Heart right ventricle (tissue), 16 donors: Measurements from ENCODE around the gene RPL36AL. TPM values are rescaled to one million over a fixed set of nuclear protein-coding genes. Genes with fewer than 3 reads are reported as not detected.

Source experiments
- ATAC-seq, 8 donors: fragments of 200-7000 bp; cut with Tn5 transposase; one replicate each; pipeline ENCODE4 v1.9.1; 2020; ENCODE audit warnings: mild to moderate bottlenecking in 8 of 8, moderate library complexity in 8 of 8, moderate number of reproducible peaks in 1 of 8
- DNase-seq, 2 donors: peaks; one replicate each; pipeline ENCODE4 v3.0.0-alpha.2; 2020
- H3K27ac ChIP-seq, 10 donors: fragments of 200-600 bp; sonication (generic) in 2 of 10; one replicate each; pipeline versions ENCODE4 v1.5.0 to v1.8.0; 2020 to 2022; ENCODE audit warnings: mild to moderate bottlenecking in 3 of 10
- H3K27me3 ChIP-seq, 7 donors: fragments of 200-600 bp; one replicate each; pipeline ENCODE4 v1.8.0; 2021 to 2022; ENCODE audit warnings: mild to moderate bottlenecking in 2 of 7
- H3K36me3 ChIP-seq, 9 donors: fragments of 200-600 bp; sonication (generic) in 1 of 9; one replicate each; pipeline versions ENCODE4 v1.5.0 to v1.8.0; 2020 to 2022; ENCODE audit warnings: mild to moderate bottlenecking in 2 of 9
- H3K4me1 ChIP-seq, 9 donors: fragments of 200-600 bp; sonication (generic) in 1 of 9; one replicate each; pipeline versions ENCODE4 v1.5.0 to v1.8.0; 2020 to 2022; ENCODE audit warnings: mild to moderate bottlenecking in 4 of 9
- H3K4me3 ChIP-seq, 10 donors: fragments of 200-600 bp; sonication (generic) in 2 of 10; one replicate each; pipeline versions ENCODE4 v1.5.0 to v1.8.0; 2020 to 2022; ENCODE audit warnings: mild to moderate bottlenecking in 7 of 10, moderate library complexity in 2 of 10
- H3K9me3 ChIP-seq, 11 donors: fragments of 200-600 bp in 10 of 11; sonication (generic) in 2 of 11; one replicate each; pipeline versions ENCODE4 v1.5.0 to v1.8.0; 2013 to 2022; ENCODE audit warnings: mild to moderate bottlenecking in 2 of 11, control low read depth in 1 of 11, moderate library complexity in 1 of 11
- WGBS, 2 donors: extraction: QIAGEN DNeasy Blood & Tissue Kit; methylation state at CpG; one replicate each; pipeline ENCODE4 v1.1.7; 2013; ENCODE audit warnings: inconsistent platforms in 1 of 2; 5-methylcytosine and 5-hydroxymethylcytosine counted together
- intact Hi-C, 10 donors: fragments of 100-400 bp; cut with DNase I; formaldehyde crosslinking; loops; one replicate each; pipeline versions ENCODE4 v1.11.1 to v1.14.2; 2022
- polyA plus RNA-seq, 2 donors: library from polyadenylated mRNA; stranded (reverse); fragments of 200-250 nt; gene quantifications; one replicate each; pipeline ENCODE4 v1.2.3, GENCODE V29; 2013
- total RNA-seq, 10 donors: library from RNA; stranded (reverse); fragmentation: NEBNext Ultra II Directional in 3 of 10; extraction: Animal tissue kit (Norgen Biotek cat#: 25700) in 3 of 10; gene quantifications; one replicate each; pipeline versions ENCODE4 v1.2.1 to v1.2.4, GENCODE V29; 2021 to 2023
- TF ChIP-seq, protein P1 (sequence below), 9 donors: fragments of 200-600 bp; sonication (generic) in 2 of 9; IDR thresholded peaks; one replicate each; pipeline versions ENCODE4 v1.5.0 to v1.8.0; 2021 to 2022; ENCODE audit warnings: antibody characterized with exemption in 9 of 9, mild to moderate bottlenecking in 5 of 9, moderate library complexity in 1 of 9
- donor health status: Arrhythmogenic right ventricular cardiomyopathy.
- donor health status: ischemic (EF 13 %, LVEDD 7.1; RV severe dilation, severe dysfunction).
- donor health status: healthy with polysubstance abuse.
- donor health status: DM: no; HTN: yes; CAD: no.
- donor health status: DM: no; HTN: no; CAD: no.
- donor health status: ischemic (EF 25% LVEDD 6.9; RV normal size, moderate dysfunction).
- donor health status: ischemic (EF 25% LVEDD 5.7; RV mildly dilated, moderate dysfunction).
- donor health status: healthy.
- donor health status: DM: yes; HTN: yes; CAD: no.
- donor health status: Ischemic cardiomyopathy.
- donor health status: ischemic (EF 35%, LVEDD 5.7; RV mildly dilated, moderate dysfunction).
- donor health status: nonischemic (EF 11% LVEDD 7.7; RV severe dilation, severe dysfunction).
- donor health status: DM: yes; HTN: yes; CAD: no.
- donor health status: PGD.
- donor health status: ischemic (EF 29% LVEDD 5.4; RV normal size, mild dysfunction).
- donor health status: nonischemic (EF 23%, LVEDD 6.1; RV moderate dilation, normal function).

The RPL36AL gene
- total and polyA plus RNA-seq, 12 donors: 103 to 562 (median 128) TPM

DNA sequence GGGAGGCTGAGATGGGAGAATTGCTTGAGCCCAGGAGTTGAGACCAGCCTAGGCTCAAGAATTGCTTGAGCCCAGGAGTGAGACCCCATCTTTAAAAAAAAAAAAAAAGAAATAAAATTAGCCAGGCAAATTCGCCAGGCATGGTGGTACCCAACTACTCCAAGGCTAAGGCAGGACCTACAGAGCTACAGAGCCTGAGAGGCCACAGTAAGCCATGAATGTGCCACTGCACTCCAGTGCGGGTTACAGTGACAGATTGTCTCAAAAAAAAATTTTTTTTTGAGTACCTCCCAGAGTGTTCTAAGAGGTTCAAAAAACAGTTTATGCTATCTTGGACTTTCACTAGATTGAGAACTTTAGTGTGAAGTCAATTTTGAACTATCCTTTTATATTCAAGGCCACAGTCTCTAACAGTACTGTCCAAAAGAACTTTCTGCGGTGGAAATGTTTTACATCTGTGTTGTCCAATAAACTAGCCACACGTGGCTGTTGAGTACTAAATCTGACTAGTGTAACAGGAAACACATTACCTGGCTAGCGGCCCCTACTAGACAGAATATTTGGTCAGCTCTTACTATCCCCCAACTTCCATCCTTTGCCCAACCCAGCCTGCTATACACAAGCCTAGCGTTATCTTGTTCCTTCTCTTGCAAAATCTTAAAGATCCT is 2.4 kb downstream of the RPL36AL start:
- no peaks in the 10 kb centered on the region for H3K27me3 ChIP-seq
- ATAC-seq (no peak), DNase-seq (no peak)
- peaks cover 0 to 36% (median 11%) of the 10 kb centered on the region in 9 donors for H3K36me3 ChIP-seq
- H3K4me1 ChIP-seq: peaks cover 0 to 45% (median 31%) of the 10 kb centered on the region in 9 donors
- TF ChIP-seq, protein P1, sequence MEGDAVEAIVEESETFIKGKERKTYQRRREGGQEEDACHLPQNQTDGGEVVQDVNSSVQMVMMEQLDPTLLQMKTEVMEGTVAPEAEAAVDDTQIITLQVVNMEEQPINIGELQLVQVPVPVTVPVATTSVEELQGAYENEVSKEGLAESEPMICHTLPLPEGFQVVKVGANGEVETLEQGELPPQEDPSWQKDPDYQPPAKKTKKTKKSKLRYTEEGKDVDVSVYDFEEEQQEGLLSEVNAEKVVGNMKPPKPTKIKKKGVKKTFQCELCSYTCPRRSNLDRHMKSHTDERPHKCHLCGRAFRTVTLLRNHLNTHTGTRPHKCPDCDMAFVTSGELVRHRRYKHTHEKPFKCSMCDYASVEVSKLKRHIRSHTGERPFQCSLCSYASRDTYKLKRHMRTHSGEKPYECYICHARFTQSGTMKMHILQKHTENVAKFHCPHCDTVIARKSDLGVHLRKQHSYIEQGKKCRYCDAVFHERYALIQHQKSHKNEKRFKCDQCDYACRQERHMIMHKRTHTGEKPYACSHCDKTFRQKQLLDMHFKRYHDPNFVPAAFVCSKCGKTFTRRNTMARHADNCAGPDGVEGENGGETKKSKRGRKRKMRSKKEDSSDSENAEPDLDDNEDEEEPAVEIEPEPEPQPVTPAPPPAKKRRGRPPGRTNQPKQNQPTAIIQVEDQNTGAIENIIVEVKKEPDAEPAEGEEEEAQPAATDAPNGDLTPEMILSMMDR (IDR thresholded peaks at IDR 0.05): no peak
- intact Hi-C loops: no loop called here
- WGBS, 2 donors: 88 to 92% methylated on average over 6 of the region's 6 CpGs
- no peaks in the 10 kb centered on the region for H3K9me3 ChIP-seq
- H3K27ac ChIP-seq: no peak overlapping the region
- H3K4me3 ChIP-seq: no peak overlapping the region

DNA sequence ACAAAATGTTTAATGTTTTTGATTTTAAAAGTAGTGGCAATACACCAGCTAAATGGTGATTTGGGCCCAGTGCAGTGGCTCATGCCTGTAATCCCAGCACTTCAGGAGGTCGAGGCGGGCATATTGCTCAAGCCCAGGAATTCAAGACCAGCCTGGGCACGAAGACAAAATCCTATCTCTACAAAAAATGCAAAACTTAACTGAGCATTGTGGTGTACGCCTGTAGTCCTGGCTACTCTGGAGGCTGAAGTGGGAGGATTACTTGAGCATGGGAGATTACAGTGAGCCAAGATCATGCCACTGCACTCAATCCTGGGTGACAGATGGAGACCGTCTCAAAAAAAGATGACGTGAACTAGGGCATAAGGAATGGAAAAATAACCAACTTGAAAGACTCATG is 4.7 kb downstream of the RPL36AL start:
- peaks cover 0 to 27% (median 13%) of the 10 kb centered on the region in 9 donors for H3K4me1 ChIP-seq
- TF ChIP-seq, protein P1 (IDR thresholded peaks at IDR 0.05): no peak
- no peak overlapping the region for H3K27ac ChIP-seq
- no peak for DNase-seq
- peaks cover 0 to 36% (median 11%) of the 10 kb centered on the region in 9 donors for H3K36me3 ChIP-seq
- WGBS, 2 donors: 86 to 88% methylated on average over 6 of the region's 6 CpGs
- no peaks in the 10 kb centered on the region for H3K27me3 ChIP-seq
- H3K4me3 ChIP-seq: no peak overlapping the region
- no peak for ATAC-seq
- intact Hi-C loops: no loop called here
- no peaks in the 10 kb centered on the region for H3K9me3 ChIP-seq

DNA sequence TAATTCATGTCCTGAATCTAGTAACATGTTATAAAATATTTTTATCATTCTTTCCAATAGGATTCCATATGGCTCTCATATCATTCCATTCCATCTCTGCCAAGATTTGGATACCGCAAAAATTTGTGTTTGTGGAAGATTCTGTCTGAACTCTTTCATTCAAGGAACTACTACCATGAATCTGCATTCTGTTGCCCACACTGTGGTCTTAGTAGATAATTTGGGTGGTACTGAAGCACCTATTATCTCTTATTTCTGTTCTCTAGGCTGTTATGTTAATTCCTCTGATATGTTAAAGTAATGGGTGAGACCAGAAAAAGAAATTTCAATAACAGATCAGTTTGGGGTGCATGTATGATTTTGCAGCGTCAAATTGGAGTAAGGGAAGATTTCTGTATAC is 6.2 kb downstream of the RPL36AL start:
- 96 to 97% methylated on average over 2 of the region's 2 CpGs for WGBS, 2 donors
- peaks cover 0 to 21% (median 6%) of the 10 kb centered on the region in 9 donors for H3K4me1 ChIP-seq
- TF ChIP-seq, protein P1 (IDR thresholded peaks at IDR 0.05): no peak
- H3K4me3 ChIP-seq: no peak overlapping the region
- DNase-seq (no peak), ATAC-seq (no peak)
- H3K27me3 ChIP-seq: no peaks in the 10 kb centered on the region
- peaks cover 0 to 39% (median 11%) of the 10 kb centered on the region in 9 donors for H3K36me3 ChIP-seq
- no peaks in the 10 kb centered on the region for H3K9me3 ChIP-seq
- no peak overlapping the region for H3K27ac ChIP-seq
- intact Hi-C loops: no loop called here

GRCh38 chr14:49612671-49613070 is 7.8 kb downstream of the RPL36AL start:
- DNase-seq (no peak), ATAC-seq (no peak)
- 89 to 92% methylated on average over 8 of the region's 8 CpGs for WGBS, 2 donors
- TF ChIP-seq, protein P1 (IDR thresholded peaks at IDR 0.05): no peak
- no peaks in the 10 kb centered on the region for H3K27me3 ChIP-seq
- no peaks in the 10 kb centered on the region for H3K9me3 ChIP-seq
- no peak overlapping the region for H3K27ac ChIP-seq
- peaks cover 0 to 29% (median 4%) of the 10 kb centered on the region in 9 donors for H3K36me3 ChIP-seq
- H3K4me1 ChIP-seq: peaks cover 0 to 6% (median 0%) of the 10 kb centered on the region in 9 donors
- no peak overlapping the region for H3K4me3 ChIP-seq
- intact Hi-C loops: no loop called here
